Ishikawa (cell line): ENCODE measurements around the gene CD55.

Source experiments
- CEBPB ChIP-seq: IDR thresholded peaks from 2 replicates; pipeline ENCODE4 v1.6.1; 2012
- CREB1 ChIP-seq: IDR thresholded peaks from 2 replicates; pipeline ENCODE4 v1.6.1; 2012; ENCODE audit warnings: low read depth
- EGR1 ChIP-seq: IDR thresholded peaks from 2 replicates; pipeline ENCODE4 v1.6.1; 2012
- EP300 ChIP-seq: IDR thresholded peaks from 2 replicates; pipeline ENCODE4 v1.6.1; 2012; ENCODE audit warnings: borderline replicate concordance
- FOXM1 ChIP-seq: IDR thresholded peaks from 2 replicates; pipeline ENCODE4 v1.6.1; 2012; ENCODE audit warnings: low read depth, borderline replicate concordance
- NFIC ChIP-seq: IDR thresholded peaks from 2 replicates; pipeline ENCODE4 v1.6.1; 2012
- RAD21 ChIP-seq: IDR thresholded peaks from 2 replicates; pipeline ENCODE4 v1.6.1; 2012; ENCODE audit warnings: low read depth
- TAF1 ChIP-seq: IDR thresholded peaks from 2 replicates; pipeline ENCODE4 v1.6.1; 2012; ENCODE audit warnings: low read depth, mild to moderate bottlenecking
- TCF12 ChIP-seq: IDR thresholded peaks from 2 replicates; pipeline ENCODE4 v1.6.1; 2012; ENCODE audit warnings: low read depth
- TEAD4 ChIP-seq: IDR thresholded peaks from 2 replicates; pipeline ENCODE4 v1.6.1; 2012
- YY1 ChIP-seq: IDR thresholded peaks from 2 replicates; pipeline ENCODE4 v1.6.1; 2012; ENCODE audit warnings: low read depth
- ZBTB7A ChIP-seq: IDR thresholded peaks from 2 replicates; pipeline ENCODE4 v1.6.1; 2012; ENCODE audit warnings: low read depth
- TF ChIP-seq, protein P1 (sequence below): IDR thresholded peaks from 2 replicates; pipeline ENCODE4 v1.6.1; 2012
- TF ChIP-seq, protein P2 (sequence below): IDR thresholded peaks from 2 replicates; pipeline ENCODE4 v1.6.1; 2012
- TF ChIP-seq, protein P3 (sequence below): IDR thresholded peaks from 2 replicates; pipeline ENCODE4 v1.6.1; 2012; ENCODE audit warnings: low read depth, mild to moderate bottlenecking

The CD55 gene

DNA sequence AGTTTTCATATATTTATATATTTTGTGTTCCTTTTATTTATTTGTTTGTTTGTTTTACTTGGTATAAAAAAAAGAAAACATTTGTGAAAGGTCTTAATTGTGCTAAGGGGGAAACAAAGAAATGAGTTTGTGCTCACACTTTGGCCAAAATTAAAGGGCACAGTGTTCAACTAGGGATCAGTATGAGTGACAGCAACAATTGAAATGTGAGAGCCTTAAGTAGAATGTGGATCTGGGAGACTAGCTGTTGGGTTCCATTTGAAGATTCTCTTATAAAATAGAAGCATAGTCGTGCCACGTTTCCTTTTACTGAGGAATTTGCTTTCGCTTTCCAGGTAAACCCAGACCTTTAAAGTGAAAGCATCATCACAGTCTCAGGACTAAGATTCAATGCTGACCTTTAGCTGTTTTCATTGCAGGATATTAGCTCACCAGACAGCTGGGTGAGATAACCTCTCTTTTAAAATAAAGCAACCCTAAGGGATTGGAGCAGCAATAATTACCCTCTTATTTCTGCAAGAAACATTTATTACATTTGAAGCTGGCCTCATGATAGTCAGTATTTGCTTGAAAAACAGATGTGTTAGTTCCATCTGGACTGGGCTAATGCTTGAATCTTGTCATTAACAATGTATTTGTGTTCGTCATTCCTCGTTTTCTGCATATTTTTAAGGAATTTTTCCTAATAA lies 37.1 kb upstream of the CD55 start:
- TF ChIP-seq TCF12 (no peak), NFIC (no peak), TEAD4 (no peak), EGR1 (no peak), CREB1 (no peak), ZBTB7A (no peak), YY1 (no peak), TAF1 (no peak), FOXM1 (no peak)
- TF ChIP-seq, protein P1, sequence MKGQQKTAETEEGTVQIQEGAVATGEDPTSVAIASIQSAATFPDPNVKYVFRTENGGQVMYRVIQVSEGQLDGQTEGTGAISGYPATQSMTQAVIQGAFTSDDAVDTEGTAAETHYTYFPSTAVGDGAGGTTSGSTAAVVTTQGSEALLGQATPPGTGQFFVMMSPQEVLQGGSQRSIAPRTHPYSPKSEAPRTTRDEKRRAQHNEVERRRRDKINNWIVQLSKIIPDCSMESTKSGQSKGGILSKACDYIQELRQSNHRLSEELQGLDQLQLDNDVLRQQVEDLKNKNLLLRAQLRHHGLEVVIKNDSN = no peak
- TF ChIP-seq, protein P2, sequence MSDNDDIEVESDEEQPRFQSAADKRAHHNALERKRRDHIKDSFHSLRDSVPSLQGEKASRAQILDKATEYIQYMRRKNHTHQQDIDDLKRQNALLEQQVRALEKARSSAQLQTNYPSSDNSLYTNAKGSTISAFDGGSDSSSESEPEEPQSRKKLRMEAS = no peak
- TF ChIP-seq, protein P3, sequence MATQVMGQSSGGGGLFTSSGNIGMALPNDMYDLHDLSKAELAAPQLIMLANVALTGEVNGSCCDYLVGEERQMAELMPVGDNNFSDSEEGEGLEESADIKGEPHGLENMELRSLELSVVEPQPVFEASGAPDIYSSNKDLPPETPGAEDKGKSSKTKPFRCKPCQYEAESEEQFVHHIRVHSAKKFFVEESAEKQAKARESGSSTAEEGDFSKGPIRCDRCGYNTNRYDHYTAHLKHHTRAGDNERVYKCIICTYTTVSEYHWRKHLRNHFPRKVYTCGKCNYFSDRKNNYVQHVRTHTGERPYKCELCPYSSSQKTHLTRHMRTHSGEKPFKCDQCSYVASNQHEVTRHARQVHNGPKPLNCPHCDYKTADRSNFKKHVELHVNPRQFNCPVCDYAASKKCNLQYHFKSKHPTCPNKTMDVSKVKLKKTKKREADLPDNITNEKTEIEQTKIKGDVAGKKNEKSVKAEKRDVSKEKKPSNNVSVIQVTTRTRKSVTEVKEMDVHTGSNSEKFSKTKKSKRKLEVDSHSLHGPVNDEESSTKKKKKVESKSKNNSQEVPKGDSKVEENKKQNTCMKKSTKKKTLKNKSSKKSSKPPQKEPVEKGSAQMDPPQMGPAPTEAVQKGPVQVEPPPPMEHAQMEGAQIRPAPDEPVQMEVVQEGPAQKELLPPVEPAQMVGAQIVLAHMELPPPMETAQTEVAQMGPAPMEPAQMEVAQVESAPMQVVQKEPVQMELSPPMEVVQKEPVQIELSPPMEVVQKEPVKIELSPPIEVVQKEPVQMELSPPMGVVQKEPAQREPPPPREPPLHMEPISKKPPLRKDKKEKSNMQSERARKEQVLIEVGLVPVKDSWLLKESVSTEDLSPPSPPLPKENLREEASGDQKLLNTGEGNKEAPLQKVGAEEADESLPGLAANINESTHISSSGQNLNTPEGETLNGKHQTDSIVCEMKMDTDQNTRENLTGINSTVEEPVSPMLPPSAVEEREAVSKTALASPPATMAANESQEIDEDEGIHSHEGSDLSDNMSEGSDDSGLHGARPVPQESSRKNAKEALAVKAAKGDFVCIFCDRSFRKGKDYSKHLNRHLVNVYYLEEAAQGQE = no peak

DNA sequence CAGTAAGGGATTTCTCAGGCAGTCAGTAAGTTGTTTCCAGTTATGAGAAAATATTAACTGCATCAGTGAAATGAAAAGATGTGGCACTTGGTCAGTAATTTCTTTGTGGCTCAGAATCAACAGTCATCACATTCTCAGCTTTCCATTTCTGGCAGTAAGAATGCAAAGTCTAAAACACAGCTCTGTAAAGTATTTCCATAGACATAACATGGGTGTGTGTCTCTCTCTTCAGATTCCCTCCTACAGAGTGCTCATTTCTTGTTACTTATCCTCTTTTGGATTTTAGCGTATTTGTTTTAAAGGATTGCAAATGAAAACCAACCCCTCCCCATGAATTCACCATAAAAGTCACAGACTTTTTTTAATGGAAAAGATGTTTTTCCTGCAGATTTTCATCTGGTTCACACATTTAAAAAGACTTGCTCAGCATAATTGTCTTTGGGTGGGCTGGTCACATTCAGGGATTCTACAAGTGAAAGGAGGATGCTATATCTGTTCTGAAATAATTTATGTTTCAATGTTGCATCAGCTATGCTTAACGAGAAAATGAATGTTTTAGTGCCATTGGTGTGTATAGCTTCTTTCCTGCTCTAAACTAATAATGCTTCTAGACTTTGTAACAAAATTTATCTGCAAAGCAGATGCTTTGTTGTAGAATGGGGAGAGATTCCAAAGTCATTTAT lies 34.6 kb upstream of the CD55 start:
- TF ChIP-seq, protein P3 = no peak
- TF ChIP-seq RAD21 (no peak), CEBPB (no peak), YY1 (no peak), TEAD4 (no peak), TAF1 (no peak), FOXM1 (no peak)

DNA sequence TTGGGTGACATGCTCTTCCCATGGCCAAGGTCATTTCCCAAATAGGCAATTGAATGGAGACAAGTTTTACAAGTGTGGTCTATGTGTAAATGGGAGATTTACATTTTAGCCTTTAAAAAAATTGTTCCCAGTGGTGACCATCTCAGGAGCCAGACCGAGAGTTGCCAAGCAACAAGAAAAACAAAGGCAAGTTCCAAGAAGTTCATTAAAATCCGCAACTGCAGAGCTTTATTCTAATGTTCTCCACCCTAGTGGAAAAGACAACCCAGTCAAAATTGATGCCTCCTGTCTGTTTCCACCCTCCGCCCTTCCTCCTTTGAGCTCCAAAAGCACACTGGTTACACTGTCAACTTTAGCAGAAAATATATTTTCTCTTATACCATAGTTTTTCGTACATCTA lies 33.2 kb upstream of the CD55 start:
- TF ChIP-seq EP300 (no peak), CEBPB (no peak)
- TF ChIP-seq, protein P3 = no peak

DNA sequence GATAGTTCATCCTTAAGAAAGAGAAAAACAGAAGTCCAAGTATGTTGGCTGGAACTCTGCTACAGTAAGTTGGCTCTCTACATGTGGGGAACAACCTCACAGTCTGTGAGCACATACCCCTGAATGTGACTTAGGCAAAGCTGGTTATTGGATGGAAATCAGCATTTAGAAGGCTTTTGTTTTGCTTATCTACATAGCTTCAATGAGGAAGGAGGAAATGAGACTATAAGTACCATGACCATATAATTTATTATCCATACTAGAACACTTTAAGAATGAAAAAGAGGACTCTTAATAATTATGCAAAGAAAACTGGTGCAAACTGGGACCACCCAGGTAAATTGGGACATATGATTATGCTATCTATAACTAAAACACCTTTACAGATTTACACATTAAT lies 31.7 kb upstream of the CD55 start:
- TF ChIP-seq TAF1 = no peak
- TF ChIP-seq RAD21 = no peak
- TF ChIP-seq TCF12 = no peak
- TF ChIP-seq, protein P3 = no peak
- TF ChIP-seq, protein P2 = no peak
- TF ChIP-seq EP300 = no peak
- no peak for TF ChIP-seq CREB1
- no peak for TF ChIP-seq TEAD4
- TF ChIP-seq FOXM1 = no peak
- no peak for TF ChIP-seq EGR1
- TF ChIP-seq NFIC = no peak
- no peak for TF ChIP-seq ZBTB7A
- no peak for TF ChIP-seq YY1
- TF ChIP-seq, protein P1 = no peak
- TF ChIP-seq CEBPB = no peak
